Trophoblast cell (in vitro differentiated cells and primary cell): ENCODE data around the gene CEACAM1.

Experiments used
- DNase-seq, 2 donors: peaks; one replicate each; pipeline ENCODE4 v3.0.0-alpha.2; 2016
- H2AFZ ChIP-seq: 2 replicates; pipeline ENCODE4 v1.6.1; 2013; ENCODE audit warnings: low read length, moderate library complexity, mild to moderate bottlenecking; ENCODE audit not compliant: insufficient read depth, poor library complexity
- H2AK5ac ChIP-seq: 2 replicates; pipeline ENCODE4 v1.6.1; 2013; ENCODE audit warnings: mild to moderate bottlenecking, low read length
- H2BK120ac ChIP-seq: 2 replicates; pipeline ENCODE4 v1.6.1; 2013; ENCODE audit warnings: low read length, mild to moderate bottlenecking, moderate library complexity; ENCODE audit not compliant: insufficient read depth, poor library complexity
- H2BK12ac ChIP-seq: 2 replicates; pipeline ENCODE4 v1.6.1; 2013; ENCODE audit warnings: mild to moderate bottlenecking, low read length, moderate library complexity
- H2BK5ac ChIP-seq: 2 replicates; pipeline ENCODE4 v1.6.1; 2013; ENCODE audit warnings: low read length, low read depth, moderate library complexity, mild to moderate bottlenecking; ENCODE audit not compliant: poor library complexity
- H3K14ac ChIP-seq: 2 replicates; pipeline ENCODE4 v1.6.1; 2013; ENCODE audit warnings: mild to moderate bottlenecking, low read length
- H3K18ac ChIP-seq: 2 replicates; pipeline ENCODE4 v1.6.1; 2013; ENCODE audit warnings: mild to moderate bottlenecking, low read length
- H3K23ac ChIP-seq: 2 replicates; pipeline ENCODE4 v1.6.1; 2013; ENCODE audit warnings: low read length
- H3K27ac ChIP-seq: 2 replicates; pipeline ENCODE4 v1.5.1; 2013; ENCODE audit warnings: low read depth, mild to moderate bottlenecking, inconsistent platforms, low read length, moderate library complexity
- H3K27me3 ChIP-seq: 2 replicates; pipeline ENCODE4 v1.6.1; 2013; ENCODE audit warnings: inconsistent platforms, mild to moderate bottlenecking, low read length, moderate library complexity; ENCODE audit not compliant: insufficient read depth
- H3K36me3 ChIP-seq, 2 experiments: 1 replicate in 1 of 2; 2 replicates in 1 of 2; pipeline ENCODE4 v1.6.1; 2013; ENCODE audit warnings: low read length in 2 of 2, mild to moderate bottlenecking in 2 of 2, moderate library complexity in 1 of 2; ENCODE audit not compliant: insufficient read depth in 2 of 2, control insufficient read depth in 1 of 2
- H3K4ac ChIP-seq: 2 replicates; pipeline ENCODE4 v1.6.1; 2013; ENCODE audit warnings: low read depth, mild to moderate bottlenecking, low read length, moderate library complexity
- H3K4me1 ChIP-seq, 2 experiments: 1 replicate in 1 of 2; 2 replicates in 1 of 2; pipeline ENCODE4 v1.6.1; 2013; ENCODE audit warnings: low read length in 2 of 2, mild to moderate bottlenecking in 2 of 2, moderate library complexity in 1 of 2; ENCODE audit not compliant: insufficient read depth in 2 of 2, control insufficient read depth in 1 of 2
- H3K4me2 ChIP-seq: 2 replicates; pipeline ENCODE4 v1.6.1; 2013; ENCODE audit warnings: inconsistent platforms, mild to moderate bottlenecking, low read length, moderate library complexity
- H3K4me3 ChIP-seq: 2 replicates; pipeline ENCODE4 v1.5.1; 2013; ENCODE audit warnings: mild to moderate bottlenecking, low read depth, low read length, inconsistent platforms
- H3K79me1 ChIP-seq: one replicate; pipeline ENCODE4 v1.6.1; 2013; ENCODE audit warnings: low read length
- H3K79me2 ChIP-seq: 2 replicates; pipeline ENCODE4 v1.6.1; 2013; ENCODE audit warnings: low read length, mild to moderate bottlenecking; ENCODE audit not compliant: control insufficient read depth, insufficient read depth, poor library complexity
- H3K9ac ChIP-seq: 2 replicates; pipeline ENCODE4 v1.6.1; 2013; ENCODE audit warnings: mild to moderate bottlenecking, low read length
- H3K9me3 ChIP-seq: 2 replicates; pipeline ENCODE4 v1.6.1; 2013; ENCODE audit warnings: low read depth, mild to moderate bottlenecking, control low read depth, inconsistent platforms, low read length; ENCODE audit not compliant: insufficient read depth
- H4K12ac ChIP-seq: 2 replicates; pipeline ENCODE4 v1.6.1; 2013; ENCODE audit warnings: low read depth, mild to moderate bottlenecking, low read length, moderate library complexity
- H4K8ac ChIP-seq: 2 replicates; pipeline ENCODE4 v1.6.1; 2013; ENCODE audit warnings: low read depth, mild to moderate bottlenecking, low read length, moderate library complexity
- H4K91ac ChIP-seq: one replicate; pipeline ENCODE4 v1.6.1; 2013; ENCODE audit warnings: low read depth, mild to moderate bottlenecking, low read length, moderate library complexity
- WGBS: extraction: QIAGEN DNeasy Blood & Tissue Kit; methylation state at CpG from one replicate; pipeline ENCODE4 v1.1.7; 2013; ENCODE audit warnings: missing lambda C conversion rate; ENCODE audit not compliant: insufficient read length, insufficient coverage; ENCODE audit errors: extremely low coverage; 5-methylcytosine and 5-hydroxymethylcytosine counted together

The CEACAM1 gene

GRCh38 chr19:42519108-42519507, 9.2 kb downstream of the CEACAM1 start:
- no peak overlapping the region for H3K18ac ChIP-seq
- no peak overlapping the region for H3K4me3 ChIP-seq
- no peak overlapping the region for H3K9ac ChIP-seq
- H2AK5ac ChIP-seq, result no peak overlapping the region
- H3K27me3 ChIP-seq, result no peaks in the 10 kb centered on the region
- H4K8ac ChIP-seq, result no peak overlapping the region
- no peak overlapping the region for H4K12ac ChIP-seq
- no peak overlapping the region for H2BK120ac ChIP-seq
- no peaks in the 10 kb centered on the region for H3K79me1 ChIP-seq
- DNase-seq, result no peak
- H3K4ac ChIP-seq, result no peak overlapping the region
- no peak overlapping the region for H2BK5ac ChIP-seq
- H3K27ac ChIP-seq, result no peak overlapping the region
- H3K14ac ChIP-seq, result no peak overlapping the region
- H2BK12ac ChIP-seq, result no peak overlapping the region
- H4K91ac ChIP-seq, result no peak overlapping the region
- H3K4me1 ChIP-seq, result peaks cover 0 to 2% of the 10 kb centered on the region in 2 experiments
- no peak overlapping the region for H3K4me2 ChIP-seq
- no peaks in the 10 kb centered on the region for H3K36me3 ChIP-seq
- no CpG with 5 or more reads among the region's 3 CpGs for WGBS
- no peak overlapping the region for H2AFZ ChIP-seq
- no peak overlapping the region for H3K23ac ChIP-seq
- H3K79me2 ChIP-seq, result no peaks in the 10 kb centered on the region
- no peaks in the 10 kb centered on the region for H3K9me3 ChIP-seq

DNA sequence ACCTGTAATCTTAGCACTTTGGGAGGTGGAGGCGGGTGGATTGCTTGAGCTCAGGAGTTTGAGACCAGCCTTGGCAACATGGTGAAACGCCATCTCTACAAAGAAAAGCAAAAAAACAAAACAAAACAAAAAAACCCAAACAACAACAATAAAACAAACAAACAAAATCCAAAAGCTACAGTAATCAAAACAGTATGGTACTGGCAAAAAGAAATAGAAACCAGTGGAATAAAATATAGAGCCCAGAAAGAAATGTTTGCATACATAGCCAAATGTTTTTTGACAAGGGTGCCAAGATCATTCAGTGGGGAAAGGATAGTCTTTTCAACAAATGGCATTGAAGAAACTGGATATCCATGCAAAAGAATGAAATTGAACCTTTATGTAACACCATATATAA, 11.5 kb downstream of the CEACAM1 start:
- H4K91ac ChIP-seq, result no peak overlapping the region
- no peak overlapping the region for H2AFZ ChIP-seq
- no peak overlapping the region for H2AK5ac ChIP-seq
- no peak overlapping the region for H4K8ac ChIP-seq
- peaks cover 0 to 4% of the 10 kb centered on the region in 2 experiments for H3K4me1 ChIP-seq
- H3K14ac ChIP-seq, result no peak overlapping the region
- no peak overlapping the region for H3K4ac ChIP-seq
- no peak overlapping the region for H2BK12ac ChIP-seq
- no peak overlapping the region for H3K27ac ChIP-seq
- H3K4me3 ChIP-seq, result no peak overlapping the region
- no CpG with 5 or more reads among the region's 2 CpGs for WGBS
- H3K18ac ChIP-seq, result no peak overlapping the region
- H2BK120ac ChIP-seq, result no peak overlapping the region
- H3K4me2 ChIP-seq, result no peak overlapping the region
- H3K23ac ChIP-seq, result no peak overlapping the region
- no peak overlapping the region for H3K9ac ChIP-seq
- no peak overlapping the region for H2BK5ac ChIP-seq
- H3K36me3 ChIP-seq, result no peaks in the 10 kb centered on the region
- no peak for DNase-seq
- H3K27me3 ChIP-seq, result no peaks in the 10 kb centered on the region
- no peak overlapping the region for H4K12ac ChIP-seq
- no peaks in the 10 kb centered on the region for H3K79me1 ChIP-seq
- no peaks in the 10 kb centered on the region for H3K9me3 ChIP-seq
- H3K79me2 ChIP-seq, result no peaks in the 10 kb centered on the region

DNA sequence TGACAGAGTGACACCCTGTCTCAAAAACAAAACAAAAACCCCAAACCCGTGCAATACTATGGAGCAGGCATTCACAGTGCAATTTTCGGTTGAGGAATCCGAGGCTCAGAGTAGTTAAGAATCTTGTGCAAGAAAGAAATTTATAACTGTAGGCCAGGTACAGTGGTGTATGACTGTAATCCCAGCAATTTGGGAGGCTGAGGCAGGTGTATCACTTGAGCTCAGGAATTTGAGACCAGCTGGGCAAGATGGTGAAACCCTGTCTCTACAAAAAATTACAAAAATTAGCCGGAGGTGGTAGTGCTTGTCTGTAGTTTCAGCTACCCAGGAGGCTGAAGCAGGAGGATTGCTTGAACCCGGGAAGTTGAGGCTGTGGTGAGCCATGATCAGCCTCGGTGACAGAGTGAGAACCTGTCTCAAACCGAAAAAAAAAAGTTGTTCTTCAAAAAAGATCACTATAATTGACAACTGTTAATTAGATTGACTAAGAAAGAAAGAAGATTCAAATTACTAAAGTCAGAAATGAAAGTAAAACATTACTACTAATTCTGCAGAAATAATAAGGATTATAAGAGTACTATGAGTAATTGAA, 12.9 kb downstream of the CEACAM1 start:
- Histone ChIP-seq H4K91ac (no peak overlapping the region), H3K4me2 (no peak overlapping the region), H3K79me2 (no peaks in the 10 kb centered on the region), H3K27me3 (no peaks in the 10 kb centered on the region), H4K12ac (no peak overlapping the region), H3K4me1 (peaks cover 0 to 4% of the 10 kb centered on the region in 2 experiments), H3K36me3 (no peaks in the 10 kb centered on the region), H2BK120ac (no peak overlapping the region), H3K27ac (no peak overlapping the region), H3K9me3 (no peaks in the 10 kb centered on the region), H3K79me1 (no peaks in the 10 kb centered on the region), H2AFZ (no peak overlapping the region), H4K8ac (no peak overlapping the region), H2BK12ac (no peak overlapping the region), H3K9ac (no peak overlapping the region), H3K18ac (no peak overlapping the region), H2AK5ac (no peak overlapping the region), H3K4me3 (no peak overlapping the region), H3K4ac (no peak overlapping the region), H2BK5ac (no peak overlapping the region), H3K23ac (no peak overlapping the region), H3K14ac (no peak overlapping the region)
- no CpG with 5 or more reads among the region's 7 CpGs for WGBS
- peak; percentile 90 to 97 for DNase-seq

DNA sequence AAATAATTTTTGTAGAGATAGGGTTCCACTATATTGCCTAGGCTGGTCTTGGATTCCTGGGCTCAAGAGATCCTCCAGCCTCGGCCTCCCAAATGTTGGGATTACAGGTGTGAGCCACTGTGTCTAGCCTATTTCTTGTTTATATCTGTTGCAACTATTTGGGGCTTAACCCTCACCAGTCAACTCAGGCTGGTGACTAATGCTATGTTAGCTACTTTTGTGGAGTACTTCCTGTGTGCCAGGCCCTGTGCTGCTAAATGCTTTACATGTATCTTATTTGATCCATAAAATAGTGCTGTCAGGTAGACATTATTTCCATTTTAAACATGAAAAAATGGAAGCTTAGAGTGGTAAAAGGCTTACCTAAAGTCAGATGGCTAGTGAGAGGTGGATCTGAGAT, 13.8 kb downstream of the CEACAM1 start:
- Histone ChIP-seq H2BK12ac (no peak overlapping the region), H3K14ac (no peak overlapping the region), H3K79me2 (no peaks in the 10 kb centered on the region), H3K9ac (no peak overlapping the region), H3K4ac (no peak overlapping the region), H3K4me1 (peaks cover 0 to 4% of the 10 kb centered on the region in 2 experiments), H3K23ac (no peak overlapping the region), H4K91ac (no peak overlapping the region), H3K27ac (no peak overlapping the region), H2BK120ac (no peak overlapping the region), H2BK5ac (no peak overlapping the region), H3K9me3 (no peaks in the 10 kb centered on the region), H4K12ac (no peak overlapping the region), H3K4me3 (no peak overlapping the region), H3K79me1 (no peaks in the 10 kb centered on the region), H3K18ac (no peak overlapping the region), H2AK5ac (no peak overlapping the region), H2AFZ (no peak overlapping the region), H3K4me2 (no peak overlapping the region), H3K36me3 (no peaks in the 10 kb centered on the region), H3K27me3 (no peaks in the 10 kb centered on the region), H4K8ac (no peak overlapping the region)
- peak in 1 of 2 donors; percentile 17 for DNase-seq
- WGBS, result no CpG with 5 or more reads among the region's 1 CpG
